Thyroid gland (tissue), 4 donors: ENCODE results near the gene MAPT.

Experiments
- POLR2A ChIP-seq, 2 donors: fragments of 450-650 bp; IDR thresholded peaks; one replicate each; pipeline ENCODE4 v1.6.1; 2017; ENCODE audit warnings: antibody characterized with exemption in 2 of 2, mild to moderate bottlenecking in 2 of 2, moderate library complexity in 1 of 2
- TF ChIP-seq, protein P1 (sequence below), 6 experiments: fragments of 200-600 bp in 3 of 6; fragments of 450-650 bp in 3 of 6; sonication (generic) in 3 of 6; IDR thresholded peaks; one replicate each; pipeline ENCODE4 v1.5.1; 2016 to 2019; ENCODE audit warnings: antibody characterized with exemption in 6 of 6, mild to moderate bottlenecking in 2 of 6, inconsistent platforms in 1 of 6, moderate library complexity in 1 of 6

DNA sequence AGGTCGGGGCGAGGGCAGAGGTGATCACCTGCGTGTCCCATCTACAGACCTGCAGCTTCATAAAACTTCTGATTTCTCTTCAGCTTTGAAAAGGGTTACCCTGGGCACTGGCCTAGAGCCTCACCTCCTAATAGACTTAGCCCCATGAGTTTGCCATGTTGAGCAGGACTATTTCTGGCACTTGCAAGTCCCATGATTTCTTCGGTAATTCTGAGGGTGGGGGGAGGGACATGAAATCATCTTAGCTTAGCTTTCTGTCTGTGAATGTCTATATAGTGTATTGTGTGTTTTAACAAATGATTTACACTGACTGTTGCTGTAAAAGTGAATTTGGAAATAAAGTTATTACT, 133.6 kb downstream of the MAPT start:
- TF ChIP-seq, protein P1, sequence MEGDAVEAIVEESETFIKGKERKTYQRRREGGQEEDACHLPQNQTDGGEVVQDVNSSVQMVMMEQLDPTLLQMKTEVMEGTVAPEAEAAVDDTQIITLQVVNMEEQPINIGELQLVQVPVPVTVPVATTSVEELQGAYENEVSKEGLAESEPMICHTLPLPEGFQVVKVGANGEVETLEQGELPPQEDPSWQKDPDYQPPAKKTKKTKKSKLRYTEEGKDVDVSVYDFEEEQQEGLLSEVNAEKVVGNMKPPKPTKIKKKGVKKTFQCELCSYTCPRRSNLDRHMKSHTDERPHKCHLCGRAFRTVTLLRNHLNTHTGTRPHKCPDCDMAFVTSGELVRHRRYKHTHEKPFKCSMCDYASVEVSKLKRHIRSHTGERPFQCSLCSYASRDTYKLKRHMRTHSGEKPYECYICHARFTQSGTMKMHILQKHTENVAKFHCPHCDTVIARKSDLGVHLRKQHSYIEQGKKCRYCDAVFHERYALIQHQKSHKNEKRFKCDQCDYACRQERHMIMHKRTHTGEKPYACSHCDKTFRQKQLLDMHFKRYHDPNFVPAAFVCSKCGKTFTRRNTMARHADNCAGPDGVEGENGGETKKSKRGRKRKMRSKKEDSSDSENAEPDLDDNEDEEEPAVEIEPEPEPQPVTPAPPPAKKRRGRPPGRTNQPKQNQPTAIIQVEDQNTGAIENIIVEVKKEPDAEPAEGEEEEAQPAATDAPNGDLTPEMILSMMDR (IDR thresholded peaks at IDR 0.05) = no peak
- TF ChIP-seq POLR2A (IDR thresholded peaks at IDR 0.05) = no peak
